ENCODE measurements around the gene SPECC1.
"Not testable (repeated sequence)": the region's sequence is repeated elsewhere in the genome, so short reads cannot be mapped to it uniquely, and the experiment has no call there.

Gene SPECC1

GRCh38 chr17:20073055-20073979 lies 64.2 kb downstream of the SPECC1 start:
- no peak for DNase-seq

GRCh38 chr17:20074001-20074400 lies 64.8 kb downstream of the SPECC1 start:
- DNase-seq = no peak

DNA sequence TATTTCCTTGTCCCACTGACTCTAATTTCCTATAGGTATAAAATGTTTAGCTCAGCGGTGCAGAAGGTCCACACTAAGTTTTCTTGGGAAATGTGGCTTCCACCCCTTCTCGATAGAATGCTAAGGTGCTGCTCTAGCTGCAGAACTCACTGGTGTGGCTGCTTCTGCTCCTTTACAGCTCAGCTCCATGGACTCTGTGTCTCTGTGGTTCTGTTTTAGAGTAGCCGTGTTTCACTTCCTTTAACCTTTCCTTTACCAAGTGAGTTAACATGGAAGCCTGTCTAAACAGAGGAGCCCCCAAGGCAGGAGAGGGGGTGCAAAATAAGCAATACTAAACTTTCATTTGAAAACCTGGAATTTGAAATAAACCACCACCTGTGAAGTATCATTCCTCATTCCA lies 65.3 kb downstream of the SPECC1 start:
- no peak for DNase-seq

- DNase-seq = not testable (repeated sequence)
Measured at GRCh38 chr17:20076137-20076536, 67.0 kb downstream of the SPECC1 start.

GRCh38 chr17:20077978-20078685 lies 69.0 kb downstream of the SPECC1 start:
- no peak for DNase-seq

- DNase-seq = no peak
Measured at GRCh38 chr17:20080513-20080912, 71.4 kb downstream of the SPECC1 start.

DNA sequence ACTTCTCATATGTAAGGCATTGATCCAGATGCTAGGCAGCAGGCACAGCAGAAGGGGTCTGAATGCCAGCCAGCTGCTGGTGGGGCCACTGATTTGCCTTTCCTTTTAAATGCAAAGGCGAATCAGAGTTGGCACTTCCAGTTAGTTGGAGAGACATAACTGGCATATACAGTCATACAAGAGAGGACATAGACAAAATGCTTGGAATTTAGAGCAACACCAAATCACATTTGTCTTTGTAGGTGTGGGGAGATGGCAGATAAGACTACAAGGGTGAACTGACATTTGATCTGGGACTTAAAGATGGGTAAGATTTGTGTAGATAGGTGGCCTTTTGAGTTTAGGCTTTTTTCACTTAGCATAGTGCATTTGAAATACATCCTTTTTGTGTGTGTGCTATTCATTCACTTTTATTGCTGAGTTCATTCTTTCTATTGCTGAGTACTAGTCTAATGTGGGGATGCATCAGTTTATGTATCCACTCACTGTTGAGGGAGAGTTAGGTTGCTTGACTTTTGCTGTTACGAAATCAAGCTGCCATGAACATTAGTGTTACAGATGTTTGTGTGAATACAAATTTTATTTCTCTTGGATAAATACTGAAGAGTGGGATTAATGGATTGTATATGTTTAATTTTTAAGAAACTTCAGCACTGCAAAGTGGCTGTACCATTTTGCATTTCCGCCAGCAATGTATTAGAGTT lies 74.1 kb downstream of the SPECC1 start:
- DNase-seq = no peak

- no peak for DNase-seq
Measured at GRCh38 chr17:20084621-20085282, 75.6 kb downstream of the SPECC1 start.

GRCh38 chr17:20085283-20085845 lies 76.2 kb downstream of the SPECC1 start:
- DNase-seq = no peak

GRCh38 chr17:20086416-20087076 lies 77.4 kb downstream of the SPECC1 start:
- no peak for DNase-seq

DNA sequence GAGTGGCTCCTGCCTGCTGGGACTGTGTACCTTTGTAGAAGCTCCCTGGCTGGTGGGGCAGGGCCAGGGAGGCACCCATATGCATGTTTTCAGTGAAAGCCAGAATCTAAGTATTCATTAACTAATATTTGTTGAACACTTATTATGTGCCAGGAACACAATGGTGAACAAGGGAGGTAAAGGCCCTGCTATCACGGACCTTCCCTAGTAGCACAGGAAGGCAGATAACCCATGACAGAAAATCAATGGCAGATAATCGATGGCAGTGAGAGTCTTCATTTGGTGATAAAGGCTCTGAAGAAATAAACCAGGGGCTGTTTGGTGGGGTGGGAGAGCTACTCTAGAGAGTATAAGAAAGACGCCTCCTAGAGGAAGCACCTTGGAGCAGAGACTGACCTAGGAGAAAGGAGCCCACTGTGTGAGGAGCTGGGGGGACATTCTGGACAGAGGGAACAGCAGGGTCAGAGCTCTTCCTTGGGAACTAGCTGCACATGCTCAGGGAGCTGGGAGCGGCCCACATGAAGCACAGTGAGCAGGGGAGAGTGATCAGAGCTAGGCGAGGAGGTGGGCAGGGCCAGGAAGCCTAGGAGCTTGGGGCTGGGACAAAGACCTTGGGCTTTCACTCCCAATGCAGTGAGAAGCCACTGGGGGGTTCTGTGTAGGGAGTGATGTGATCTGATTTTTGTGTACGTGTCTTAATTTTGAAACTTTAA lies 78.5 kb downstream of the SPECC1 start:
- no peak for DNase-seq

- DNase-seq = no peak
Measured at GRCh38 chr17:20089756-20090547, 80.8 kb downstream of the SPECC1 start.

DNA sequence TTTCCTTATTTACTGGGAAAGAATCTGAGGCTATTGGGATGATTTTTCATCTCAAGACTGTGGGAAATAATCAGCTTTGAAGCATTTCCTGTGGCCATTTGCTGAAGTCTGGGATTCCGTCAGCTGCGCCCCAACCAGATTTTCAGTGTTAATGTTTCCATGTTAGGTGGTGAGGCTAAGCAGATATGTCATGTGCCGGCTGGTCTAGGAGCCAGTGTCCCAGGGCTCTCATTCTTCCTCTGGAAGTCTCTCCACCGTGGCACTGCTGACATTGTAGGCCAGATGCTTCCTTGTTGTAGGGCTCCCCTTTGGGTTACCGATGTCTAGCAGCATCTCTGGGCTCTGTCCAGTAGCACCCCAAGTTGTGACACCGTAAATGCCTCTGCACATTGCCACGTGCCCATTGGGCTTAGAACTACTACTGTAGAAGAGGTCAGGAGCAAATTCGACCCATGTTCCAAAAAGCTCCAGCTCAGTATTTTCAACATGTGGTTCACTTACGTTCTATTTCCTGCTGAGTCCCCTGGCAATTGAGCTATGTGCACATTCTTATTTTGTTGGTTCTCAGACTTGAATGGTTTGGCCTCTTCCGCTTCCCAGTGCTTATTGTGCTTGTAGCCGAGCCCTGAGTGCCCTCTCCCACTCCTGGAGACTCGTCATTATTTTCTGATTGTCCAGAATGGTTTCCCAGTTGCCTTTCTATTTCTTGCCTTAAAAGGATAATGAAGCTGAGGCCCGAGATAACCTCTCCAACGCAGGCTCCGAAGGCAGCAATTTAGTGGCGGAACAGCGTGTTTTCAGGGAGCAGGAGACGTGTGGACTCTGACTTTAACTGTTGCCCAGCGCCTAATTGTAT lies 82.2 kb downstream of the SPECC1 start:
- no peak for DNase-seq

GRCh38 chr17:20092261-20092867 lies 83.2 kb downstream of the SPECC1 start:
- no peak for DNase-seq

DNA sequence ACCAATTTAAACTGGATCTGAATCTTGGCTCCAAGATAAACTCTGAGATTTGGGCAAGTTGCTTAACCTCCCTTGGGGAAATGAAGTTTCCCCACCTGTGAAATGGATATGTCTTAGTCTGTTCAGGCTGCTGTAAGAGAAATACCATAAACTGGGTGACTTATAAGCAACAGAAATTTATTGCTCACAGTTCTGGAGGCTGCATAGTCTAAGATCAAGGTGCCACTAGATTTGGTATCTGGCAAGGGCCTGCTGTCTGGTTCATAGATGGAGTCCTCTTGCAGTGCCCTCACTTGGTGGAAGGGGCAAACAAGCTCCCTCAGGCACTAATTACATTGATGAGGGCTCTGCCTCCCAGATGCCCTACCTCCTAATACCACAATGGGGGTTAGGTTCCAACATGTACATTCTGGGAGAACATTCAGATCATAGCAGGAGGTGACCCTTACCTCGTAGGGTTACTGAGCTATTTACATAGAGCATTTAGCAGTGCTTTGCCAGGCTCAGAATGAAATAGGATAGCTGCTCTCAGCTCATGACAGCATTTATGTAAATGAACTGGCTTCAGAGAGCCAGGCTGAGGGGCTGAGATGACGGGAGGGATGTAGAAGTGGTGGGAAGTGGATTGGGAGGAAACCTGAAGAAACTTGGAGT lies 83.9 kb downstream of the SPECC1 start:
- DNase-seq = no peak

- no peak for DNase-seq
Measured at GRCh38 chr17:20094777-20095176, 85.6 kb downstream of the SPECC1 start.

- DNase-seq = no peak
Measured at GRCh38 chr17:20095336-20096080, 86.3 kb downstream of the SPECC1 start.

- DNase-seq = no peak
Measured at GRCh38 chr17:20096430-20096829, 87.3 kb downstream of the SPECC1 start.

Measured in activated CD4-positive, alpha-beta T cell treated with anti-CD3 and anti-CD28 coated beads, Interleukin-2, amount 50 U/mL, for 4 hours (primary cell).